ENCODE data around the gene CASP10.
A peak's percentile ranks its signal among the peaks of the same experiment; 100 is the strongest.

Gene CASP10

DNA sequence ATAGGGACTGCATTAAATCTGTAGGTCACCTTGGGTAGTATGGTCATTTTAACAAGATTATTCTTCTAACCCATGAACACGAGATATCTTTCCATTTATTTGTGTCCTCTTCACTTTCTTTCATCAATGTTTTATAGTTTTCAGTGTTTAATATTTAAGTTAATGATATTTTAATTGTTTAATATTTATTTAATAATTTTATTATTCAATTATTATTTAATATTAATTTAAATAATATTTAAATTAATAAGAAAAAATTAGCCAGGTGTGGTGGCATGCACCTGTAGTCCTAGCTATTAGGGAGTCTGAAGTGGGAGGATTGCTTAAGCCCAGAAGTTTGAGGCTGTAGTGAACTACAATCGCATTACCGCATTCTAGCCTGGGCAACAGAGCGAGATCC, 33.0 kb downstream of the CASP10 start:
- H3K27ac ChIP-seq (ENCODE audit: poor library complexity, severe bottlenecking): no peak overlapping the region
- H3K27me3 ChIP-seq (ENCODE audit: insufficient read depth, poor library complexity, severe bottlenecking): no peaks in the 10 kb centered on the region
- no peaks in the 10 kb centered on the region for H3K36me3 ChIP-seq (ENCODE audit: low read depth)
- peaks cover 11% of the 10 kb centered on the region for H3K4me1 ChIP-seq (ENCODE audit: insufficient read depth, poor library complexity, severe bottlenecking)
- no peak for ATAC-seq (ENCODE audit: low read depth)
- no peaks in the 10 kb centered on the region for H3K9me3 ChIP-seq (ENCODE audit: severe bottlenecking)
- H3K4me3 ChIP-seq (ENCODE audit: severe bottlenecking): no peak overlapping the region
- no peak for DNase-seq (ENCODE audit: low spot score)
- no peak for TF ChIP-seq CTCF (IDR thresholded peaks at IDR 0.05; ENCODE audit: poor library complexity, severe bottlenecking)

- Histone ChIP-seq H3K4me1 (ENCODE audit: insufficient read depth, poor library complexity, severe bottlenecking) (peaks cover 11% of the 10 kb centered on the region), H3K27ac (ENCODE audit: poor library complexity, severe bottlenecking) (no peak overlapping the region), H3K9me3 (ENCODE audit: severe bottlenecking) (no peaks in the 10 kb centered on the region), H3K36me3 (ENCODE audit: low read depth) (no peaks in the 10 kb centered on the region), H3K4me3 (ENCODE audit: severe bottlenecking) (no peak overlapping the region), H3K27me3 (ENCODE audit: insufficient read depth, poor library complexity, severe bottlenecking) (no peaks in the 10 kb centered on the region)
- no peak for TF ChIP-seq CTCF (IDR thresholded peaks at IDR 0.05; ENCODE audit: poor library complexity, severe bottlenecking)
- DNase-seq (ENCODE audit: low spot score): no peak
- no peak for ATAC-seq (ENCODE audit: low read depth)
Measured at GRCh38 chr2:201216918-201217317, 34.0 kb downstream of the CASP10 start.

DNA sequence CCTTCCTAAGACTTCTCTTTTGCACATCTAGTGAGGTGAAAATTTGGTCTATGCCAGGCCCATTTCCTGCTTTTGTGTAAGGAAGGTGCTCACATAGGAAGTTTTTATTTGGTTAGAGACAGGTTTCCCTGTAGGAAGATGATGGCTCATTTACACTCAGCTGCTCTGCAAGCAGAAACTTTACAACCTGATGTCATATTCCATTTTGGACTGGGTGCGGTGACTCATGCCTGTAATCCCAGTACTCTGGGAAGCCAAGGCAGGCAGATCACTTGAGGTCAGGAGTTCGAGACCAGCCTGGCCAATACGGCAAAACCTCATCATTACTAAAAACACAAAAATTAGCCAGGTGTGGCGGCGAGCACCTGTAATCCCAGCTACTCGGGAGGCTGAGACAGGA, 35.8 kb downstream of the CASP10 start:
- Histone ChIP-seq H3K36me3 (ENCODE audit: low read depth) (no peaks in the 10 kb centered on the region), H3K27ac (ENCODE audit: poor library complexity, severe bottlenecking) (no peak overlapping the region), H3K4me1 (ENCODE audit: insufficient read depth, poor library complexity, severe bottlenecking) (peaks cover 11% of the 10 kb centered on the region), H3K27me3 (ENCODE audit: insufficient read depth, poor library complexity, severe bottlenecking) (no peaks in the 10 kb centered on the region), H3K4me3 (ENCODE audit: severe bottlenecking) (no peak overlapping the region), H3K9me3 (ENCODE audit: severe bottlenecking) (no peaks in the 10 kb centered on the region)
- ATAC-seq (ENCODE audit: low read depth): peak; percentile 46; the same call in 1 of the 3 replicates
- no peak for DNase-seq (ENCODE audit: low spot score)
- TF ChIP-seq CTCF (IDR thresholded peaks at IDR 0.05; ENCODE audit: poor library complexity, severe bottlenecking): no peak

DNA sequence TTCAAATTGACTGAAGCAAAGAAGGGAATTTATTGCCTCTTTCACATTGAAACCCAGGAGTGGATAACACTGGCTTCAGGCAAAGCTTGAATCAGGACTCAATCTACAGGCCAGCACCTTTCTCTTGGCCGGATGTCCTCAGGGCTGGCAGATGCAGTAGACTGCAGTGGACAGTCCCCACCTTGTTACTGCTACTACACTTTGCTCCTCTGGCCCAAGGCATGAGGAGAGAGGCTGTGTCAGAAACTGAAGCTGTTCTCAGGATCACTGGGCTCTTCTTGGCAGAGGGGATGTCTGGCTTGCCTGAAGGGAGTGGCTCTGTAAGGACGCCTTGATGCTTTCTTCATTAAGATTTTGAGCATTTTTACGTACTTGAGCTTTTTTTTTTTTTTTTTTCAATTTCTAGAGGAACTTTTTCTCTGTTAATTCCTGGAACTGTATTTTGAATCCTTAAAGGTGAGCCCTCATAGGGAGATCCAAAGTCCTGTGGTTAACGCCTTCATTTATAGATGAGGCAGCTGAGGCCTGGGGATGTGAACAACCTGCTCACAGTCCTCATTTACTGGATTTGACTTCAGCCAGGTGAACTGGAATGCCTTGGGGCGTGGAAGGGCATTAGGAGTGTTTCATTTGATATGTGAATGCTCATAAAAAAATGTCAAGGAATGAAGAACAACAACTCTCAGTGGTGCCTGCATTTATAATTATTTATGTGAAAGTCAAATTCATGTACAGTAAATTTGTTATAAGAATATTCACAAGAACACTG, 36.6 kb downstream of the CASP10 start:
- H3K27ac ChIP-seq (ENCODE audit: poor library complexity, severe bottlenecking): no peak overlapping the region
- no peak for DNase-seq (ENCODE audit: low spot score)

More for the DNA sequence above, 36.6 kb downstream of the CASP10 start:
- ATAC-seq (ENCODE audit: low read depth): peak; percentile 28; the same call in 1 of the 3 replicates
- no peaks in the 10 kb centered on the region for H3K9me3 ChIP-seq (ENCODE audit: severe bottlenecking)
- H3K27me3 ChIP-seq (ENCODE audit: insufficient read depth, poor library complexity, severe bottlenecking): no peaks in the 10 kb centered on the region
- peaks cover 11% of the 10 kb centered on the region for H3K4me1 ChIP-seq (ENCODE audit: insufficient read depth, poor library complexity, severe bottlenecking)
- H3K36me3 ChIP-seq (ENCODE audit: low read depth): no peaks in the 10 kb centered on the region
- no peak overlapping the region for H3K4me3 ChIP-seq (ENCODE audit: severe bottlenecking)
- TF ChIP-seq CTCF (IDR thresholded peaks at IDR 0.05; ENCODE audit: poor library complexity, severe bottlenecking): no peak

Data from RWPE2 (cell line).